Measurements from ENCODE around the gene TRAF3IP3.

GRCh38 chr1:209759829-209760359, 4.0 kb downstream of the TRAF3IP3 start:
- TF ChIP-seq CTCF (IDR thresholded peaks at IDR 0.05) (no peak), POLR2A (IDR thresholded peaks at IDR 0.05) (no peak)

Data from esophagus squamous epithelium (tissue), 4 donors.